ENCODE data around the gene DDX17. TPM values are rescaled to one million over a fixed set of nuclear protein-coding genes. Genes with fewer than 3 reads are reported as not detected.

Gene DDX17
- polyA plus RNA-seq, 1 donor (not counting 4 experiments of a cell fraction or from before 2014, with no cell fraction given): 270 TPM

DNA sequence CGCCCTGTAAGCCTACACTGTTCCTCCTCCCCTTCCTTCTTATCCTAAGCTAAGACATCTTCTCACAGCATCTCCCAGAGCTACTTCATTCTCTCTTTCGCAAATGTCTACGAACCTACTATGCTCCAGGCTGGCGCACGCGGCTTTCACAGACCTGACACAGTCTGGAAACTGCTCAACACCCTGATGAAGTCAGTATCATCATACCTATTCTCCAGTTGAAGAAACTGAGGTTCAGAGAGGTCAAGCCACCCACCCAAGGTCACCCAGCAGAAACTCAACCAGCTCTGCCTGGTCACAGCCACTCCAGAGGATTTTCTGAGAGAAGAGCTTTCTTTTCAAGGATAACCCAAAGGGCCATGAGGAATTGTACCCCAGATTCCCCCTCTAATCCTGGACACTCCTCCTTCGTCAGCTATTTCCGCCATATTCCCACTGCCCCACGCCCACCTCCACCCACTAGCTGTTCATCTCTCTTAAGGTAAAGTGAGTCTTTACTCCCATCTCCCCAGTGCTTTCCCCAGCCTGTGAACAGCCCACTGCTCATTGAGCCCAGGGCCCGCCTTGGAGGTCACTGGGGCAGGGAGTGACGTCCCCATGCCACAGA lies 52.9 kb downstream of the DDX17 start:
- H3K79me2 ChIP-seq (ENCODE audit: control insufficient read depth, insufficient read depth, low read length): no peaks in the 10 kb centered on the region
- H3K9ac ChIP-seq (ENCODE audit: control insufficient read depth, extremely low read depth, insufficient read depth, low read length): no peak overlapping the region
- H3K4me2 ChIP-seq (ENCODE audit: control insufficient read depth, extremely low read depth, insufficient read depth, low read depth, low read length): no peak overlapping the region
- H3K9me1 ChIP-seq (ENCODE audit: control insufficient read depth, extremely low read depth, insufficient read depth, low read length): no peaks in the 10 kb centered on the region
- FAIRE-seq (no peak), DNase-seq (ENCODE audit: low read depth, low spot score) (no peak)
- H3K36me3 ChIP-seq (ENCODE audit: control insufficient read depth in 2 of 2, extremely low read depth in 1 of 2, insufficient read depth in 2 of 2, low read length in 2 of 2): no peaks in the 10 kb centered on the region
- no peak overlapping the region for H2AFZ ChIP-seq (ENCODE audit: control insufficient read depth, low read length)
- H3K9me3 ChIP-seq (ENCODE audit: control insufficient read depth, low read depth, low read length): no peaks in the 10 kb centered on the region
- peaks cover 20% of the 10 kb centered on the region for H3K4me1 ChIP-seq (ENCODE audit: control insufficient read depth, extremely low read depth, insufficient read depth, low read length)
- no peak overlapping the region for H3K27ac ChIP-seq (ENCODE audit: control insufficient read depth, insufficient read depth, low read length)
- dilution Hi-C loops (cut with MboI; ENCODE audit: extremely low pct_ligation_motif_present, low sequenced_read_pairs): no loop called here
- H3K4me3 ChIP-seq (ENCODE audit: control insufficient read depth in 2 of 3, extremely low read depth in 1 of 3, insufficient read depth in 2 of 3, low read depth in 1 of 3, low read length in 3 of 3): no peak overlapping the region
- H3K27me3 ChIP-seq (ENCODE audit: control insufficient read depth, extremely low read depth, insufficient read depth, low read length): peaks cover 72% of the 10 kb centered on the region
- H4K20me1 ChIP-seq (ENCODE audit: control insufficient read depth, extremely low read depth, insufficient read depth, low read length): no peaks in the 10 kb centered on the region
- no peak for TF ChIP-seq EZH2 (IDR thresholded peaks at IDR 0.05; ENCODE audit: low read length)
- TF ChIP-seq, protein P1, sequence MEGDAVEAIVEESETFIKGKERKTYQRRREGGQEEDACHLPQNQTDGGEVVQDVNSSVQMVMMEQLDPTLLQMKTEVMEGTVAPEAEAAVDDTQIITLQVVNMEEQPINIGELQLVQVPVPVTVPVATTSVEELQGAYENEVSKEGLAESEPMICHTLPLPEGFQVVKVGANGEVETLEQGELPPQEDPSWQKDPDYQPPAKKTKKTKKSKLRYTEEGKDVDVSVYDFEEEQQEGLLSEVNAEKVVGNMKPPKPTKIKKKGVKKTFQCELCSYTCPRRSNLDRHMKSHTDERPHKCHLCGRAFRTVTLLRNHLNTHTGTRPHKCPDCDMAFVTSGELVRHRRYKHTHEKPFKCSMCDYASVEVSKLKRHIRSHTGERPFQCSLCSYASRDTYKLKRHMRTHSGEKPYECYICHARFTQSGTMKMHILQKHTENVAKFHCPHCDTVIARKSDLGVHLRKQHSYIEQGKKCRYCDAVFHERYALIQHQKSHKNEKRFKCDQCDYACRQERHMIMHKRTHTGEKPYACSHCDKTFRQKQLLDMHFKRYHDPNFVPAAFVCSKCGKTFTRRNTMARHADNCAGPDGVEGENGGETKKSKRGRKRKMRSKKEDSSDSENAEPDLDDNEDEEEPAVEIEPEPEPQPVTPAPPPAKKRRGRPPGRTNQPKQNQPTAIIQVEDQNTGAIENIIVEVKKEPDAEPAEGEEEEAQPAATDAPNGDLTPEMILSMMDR (optimal IDR thresholded peaks at IDR 0.05 in 1 of 3, IDR thresholded peaks at IDR 0.05 in 1 of 3, conservative IDR thresholded peaks at IDR 0.05 in 1 of 3; ENCODE audit: extremely low read depth in 1 of 3, insufficient read depth in 2 of 3, low read length in 3 of 3): no peak

DNA sequence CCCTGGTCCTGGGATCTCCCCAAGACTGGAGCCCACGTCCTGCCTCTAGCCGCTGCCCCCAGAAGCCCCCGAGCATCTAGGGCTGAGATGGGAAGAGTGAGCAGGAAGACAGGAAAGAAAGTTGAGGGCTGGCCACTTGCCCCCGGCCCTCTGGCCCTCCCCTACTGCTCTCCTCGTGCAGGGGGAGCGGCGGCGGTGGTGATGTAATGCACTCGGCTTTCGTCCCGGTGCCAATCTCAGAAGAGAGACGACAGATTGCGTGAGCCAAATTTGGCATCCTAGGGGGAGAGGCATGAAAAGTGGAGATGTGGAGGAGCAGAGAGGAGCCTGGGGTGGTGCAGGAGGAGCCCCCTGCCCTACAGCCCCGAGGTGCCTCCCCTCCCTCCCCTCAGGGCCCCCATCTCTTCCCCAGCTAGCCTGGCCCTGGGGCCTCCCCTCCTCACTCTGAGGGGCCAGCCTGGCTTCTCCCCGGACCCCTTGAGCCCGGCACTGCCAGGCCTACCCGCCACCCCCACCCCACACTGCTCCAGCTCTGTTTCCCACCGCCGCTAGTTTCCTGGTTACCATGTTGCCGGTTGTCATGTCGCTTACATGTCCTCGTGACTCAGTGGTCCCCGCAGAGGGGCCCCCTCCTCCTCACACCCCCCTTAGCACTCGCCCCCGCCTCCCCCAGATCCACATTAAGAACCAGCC lies 53.6 kb downstream of the DDX17 start:
- no peak overlapping the region for H3K9ac ChIP-seq (ENCODE audit: control insufficient read depth, extremely low read depth, insufficient read depth, low read length)
- TF ChIP-seq, protein P1 (optimal IDR thresholded peaks at IDR 0.05 in 1 of 3, IDR thresholded peaks at IDR 0.05 in 1 of 3, conservative IDR thresholded peaks at IDR 0.05 in 1 of 3; ENCODE audit: extremely low read depth in 1 of 3, insufficient read depth in 2 of 3, low read length in 3 of 3): no peak
- TF ChIP-seq EZH2 (IDR thresholded peaks at IDR 0.05; ENCODE audit: low read length): no peak

More for the DNA sequence above, 53.6 kb downstream of the DDX17 start:
- H3K4me1 ChIP-seq (ENCODE audit: control insufficient read depth, extremely low read depth, insufficient read depth, low read length): peaks cover 20% of the 10 kb centered on the region
- H4K20me1 ChIP-seq (ENCODE audit: control insufficient read depth, extremely low read depth, insufficient read depth, low read length): no peaks in the 10 kb centered on the region
- DNase-seq (ENCODE audit: low read depth, low spot score) (no peak), FAIRE-seq (no peak)
- no peaks in the 10 kb centered on the region for H3K36me3 ChIP-seq (ENCODE audit: control insufficient read depth in 2 of 2, extremely low read depth in 1 of 2, insufficient read depth in 2 of 2, low read length in 2 of 2)
- dilution Hi-C loops (cut with MboI; ENCODE audit: extremely low pct_ligation_motif_present, low sequenced_read_pairs): no loop called here
- H2AFZ ChIP-seq (ENCODE audit: control insufficient read depth, low read length): no peak overlapping the region
- no peak overlapping the region for H3K4me3 ChIP-seq (ENCODE audit: control insufficient read depth in 2 of 3, extremely low read depth in 1 of 3, insufficient read depth in 2 of 3, low read depth in 1 of 3, low read length in 3 of 3)
- no peaks in the 10 kb centered on the region for H3K79me2 ChIP-seq (ENCODE audit: control insufficient read depth, insufficient read depth, low read length)
- H3K9me1 ChIP-seq (ENCODE audit: control insufficient read depth, extremely low read depth, insufficient read depth, low read length): no peaks in the 10 kb centered on the region
- no peak overlapping the region for H3K27ac ChIP-seq (ENCODE audit: control insufficient read depth, insufficient read depth, low read length)
- no peak overlapping the region for H3K4me2 ChIP-seq (ENCODE audit: control insufficient read depth, extremely low read depth, insufficient read depth, low read depth, low read length)
- H3K27me3 ChIP-seq (ENCODE audit: control insufficient read depth, extremely low read depth, insufficient read depth, low read length): peaks cover 66% of the 10 kb centered on the region
- no peaks in the 10 kb centered on the region for H3K9me3 ChIP-seq (ENCODE audit: control insufficient read depth, low read depth, low read length)

Data from keratinocyte (primary cell).